Large intestine (tissue), 3 donors: Measurements from ENCODE around the gene SYTL2. TPM values are rescaled to one million over a fixed set of nuclear protein-coding genes. Genes with fewer than 3 reads are reported as not detected.

Experiments used
- DNase-seq, 2 donors: peaks; one replicate each; pipeline versions ENCODE4 v3.0.0 to v3.0.0-alpha.2; 2013
- H3K27ac ChIP-seq: one replicate; pipeline ENCODE4 v1.5.1; 2013; ENCODE audit warnings: low read length
- H3K27me3 ChIP-seq: 2 replicates; pipeline ENCODE4 v1.6.1; 2013; ENCODE audit warnings: low read length; ENCODE audit not compliant: control insufficient read depth, insufficient read depth
- H3K36me3 ChIP-seq: 2 replicates; pipeline ENCODE4 v1.6.1; 2013; ENCODE audit warnings: low read length; ENCODE audit not compliant: control insufficient read depth, insufficient read depth
- H3K4me1 ChIP-seq: one replicate; pipeline ENCODE4 v1.6.1; 2013; ENCODE audit warnings: low read length; ENCODE audit not compliant: control insufficient read depth, insufficient read depth
- H3K4me3 ChIP-seq: one replicate; pipeline ENCODE4 v1.5.1; 2013; ENCODE audit warnings: low read length
- H3K9me3 ChIP-seq: one replicate; pipeline ENCODE4 v1.6.1; 2013; ENCODE audit warnings: mild to moderate bottlenecking, low read depth, low read length, moderate library complexity; ENCODE audit not compliant: control insufficient read depth
- WGBS: methylation state at CpG from one replicate; pipeline ENCODE4 v1.1.5; 2013; ENCODE audit warnings: low lambda C conversion rate; ENCODE audit not compliant: insufficient coverage; 5-methylcytosine and 5-hydroxymethylcytosine counted together
- polyA plus RNA-seq: library from polyadenylated mRNA; unstranded; fragments of 120-200 nt; gene quantifications from one replicate; pipeline ENCODE4 v1.2.1, GENCODE V29; 2013

SYTL2 gene
- polyA plus RNA-seq, 1 donor: 40.9 TPM

DNA sequence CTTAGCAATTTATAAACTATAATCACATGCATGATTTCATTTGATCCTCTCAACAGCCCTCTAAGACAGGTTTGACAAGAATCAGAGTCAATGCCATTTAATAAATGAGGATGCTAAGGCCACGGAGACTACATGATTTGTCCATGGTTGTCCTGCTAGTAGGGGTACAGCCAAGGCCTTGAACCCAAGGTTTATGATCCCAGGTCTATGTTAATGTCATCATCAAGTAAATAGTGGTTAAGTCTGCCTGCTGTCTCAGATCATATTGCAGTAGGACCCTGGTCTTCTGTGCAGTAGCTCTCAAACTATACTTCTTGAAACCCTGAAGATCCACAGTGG lies 17.7 kb upstream of the SYTL2 start:
- WGBS: no CpG with 5 or more reads among the region's 1 CpG
- Histone ChIP-seq H3K27me3 (no peaks in the 10 kb centered on the region), H3K36me3 (no peaks in the 10 kb centered on the region), H3K9me3 (no peaks in the 10 kb centered on the region), H3K4me1 (peaks cover 24% of the 10 kb centered on the region), H3K4me3 (no peak overlapping the region), H3K27ac (no peak overlapping the region)
- DNase-seq: no peak

DNA sequence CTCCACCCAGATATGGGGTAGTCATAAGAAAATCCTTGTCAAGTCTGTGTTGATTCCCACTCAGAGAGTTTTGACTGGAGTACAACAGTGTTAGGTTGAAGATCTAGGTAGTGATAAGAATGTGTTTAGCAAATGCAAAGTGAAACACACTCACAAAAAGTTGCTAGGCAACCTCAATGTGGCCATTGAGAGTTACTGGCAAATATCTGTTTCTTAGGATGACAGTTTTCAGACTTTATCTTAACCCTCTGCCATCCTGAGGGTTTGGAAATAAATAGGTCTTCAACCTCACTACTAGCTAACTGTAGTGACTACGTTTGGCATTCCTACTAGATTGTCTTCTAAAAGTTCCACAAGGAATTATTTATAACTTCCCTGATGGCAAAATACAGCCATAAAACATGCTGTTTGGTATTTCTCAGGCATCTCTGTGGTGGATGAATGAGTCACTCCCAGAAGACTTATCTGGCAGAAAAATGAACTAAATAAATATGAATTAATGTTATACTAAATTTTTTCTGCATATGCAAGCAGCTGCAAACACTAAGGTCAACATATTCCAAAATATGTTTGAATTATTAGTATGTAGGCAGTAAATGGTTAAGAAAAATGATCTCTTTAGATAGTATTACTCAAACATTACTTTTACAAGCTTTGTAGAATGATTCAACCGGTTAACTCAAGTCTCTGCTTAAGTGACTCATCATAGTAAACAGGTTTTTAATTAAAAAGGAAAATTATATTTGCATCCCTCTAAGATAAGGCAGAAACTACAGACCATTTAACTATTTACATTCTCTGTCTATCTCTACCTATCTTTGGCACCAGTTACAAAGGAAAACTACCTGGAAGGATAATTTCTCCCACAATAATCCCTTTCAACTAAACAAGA lies 17.1 kb upstream of the SYTL2 start:
- no peaks in the 10 kb centered on the region for H3K36me3 ChIP-seq
- no peak overlapping the region for H3K4me3 ChIP-seq
- DNase-seq: peak; percentile 36 to 45
- no CpG with 5 or more reads among the region's 2 CpGs for WGBS
- no peaks in the 10 kb centered on the region for H3K9me3 ChIP-seq
- H3K4me1 ChIP-seq: peaks cover 24% of the 10 kb centered on the region
- H3K27me3 ChIP-seq: no peaks in the 10 kb centered on the region
- H3K27ac ChIP-seq: no peak overlapping the region

DNA sequence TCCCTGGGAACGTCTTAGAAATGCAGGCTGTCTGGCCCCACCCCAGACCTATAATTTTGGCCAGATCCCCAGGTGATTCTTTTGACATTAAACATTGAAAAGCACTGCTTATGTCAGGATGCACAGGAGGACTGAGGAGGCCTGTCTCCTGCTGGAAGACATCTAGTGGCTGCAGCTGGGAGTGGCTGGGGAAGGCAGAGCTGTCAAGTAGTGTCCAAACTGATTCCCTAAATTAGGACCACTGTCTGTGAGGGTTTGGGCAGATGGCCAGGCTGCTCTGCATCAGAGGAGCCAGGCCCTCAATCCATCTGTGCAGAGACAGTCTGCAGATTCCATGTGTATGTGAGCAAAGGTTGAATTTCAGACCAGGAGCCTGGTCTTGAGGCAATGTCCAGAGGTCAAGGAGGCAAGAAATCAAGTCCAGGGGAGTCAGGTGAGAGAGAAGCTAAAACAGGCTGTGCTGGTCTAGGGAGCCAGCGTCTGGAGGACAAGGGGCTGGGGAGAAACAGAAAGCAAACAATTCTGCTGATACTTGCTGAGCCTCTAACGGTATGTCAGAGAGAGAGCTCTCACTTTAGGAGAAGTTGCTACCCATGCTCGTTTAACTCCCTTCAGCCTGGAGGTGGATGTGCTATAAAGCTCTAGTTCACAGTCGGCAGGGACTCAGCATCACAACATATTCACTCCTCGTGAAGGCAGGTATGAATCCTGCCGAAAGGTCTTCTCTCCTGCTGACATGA lies 15.3 kb upstream of the SYTL2 start:
- peaks cover 27% of the 10 kb centered on the region for H3K4me1 ChIP-seq
- DNase-seq: peak; percentile 66 to 82
- H3K27me3 ChIP-seq: no peaks in the 10 kb centered on the region
- no peak overlapping the region for H3K4me3 ChIP-seq
- H3K36me3 ChIP-seq: no peaks in the 10 kb centered on the region
- no peaks in the 10 kb centered on the region for H3K9me3 ChIP-seq
- H3K27ac ChIP-seq: peak overlapping the region; percentile 2
- WGBS: no CpG with 5 or more reads among the region's 7 CpGs

DNA sequence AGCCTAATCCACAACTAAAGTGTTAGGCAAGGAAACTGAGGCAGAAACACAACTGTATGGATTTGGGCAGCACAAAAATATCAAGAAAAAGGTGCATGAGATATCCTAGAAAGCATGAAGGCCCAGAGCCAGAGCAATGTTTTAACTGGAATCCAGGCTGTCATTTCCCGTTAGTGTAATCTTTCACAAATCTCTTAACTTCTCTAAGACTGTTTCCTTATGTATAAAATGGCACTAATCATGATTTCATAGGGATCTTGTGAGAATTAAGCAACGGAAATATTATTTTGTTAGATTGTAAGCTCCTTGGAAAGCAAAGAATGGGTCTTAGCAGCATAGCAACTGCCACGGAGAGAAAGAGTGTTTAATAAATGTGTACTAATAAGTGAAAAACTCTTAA lies 14.7 kb upstream of the SYTL2 start:
- Histone ChIP-seq H3K4me1 (peaks cover 27% of the 10 kb centered on the region), H3K27me3 (no peaks in the 10 kb centered on the region)

DNA sequence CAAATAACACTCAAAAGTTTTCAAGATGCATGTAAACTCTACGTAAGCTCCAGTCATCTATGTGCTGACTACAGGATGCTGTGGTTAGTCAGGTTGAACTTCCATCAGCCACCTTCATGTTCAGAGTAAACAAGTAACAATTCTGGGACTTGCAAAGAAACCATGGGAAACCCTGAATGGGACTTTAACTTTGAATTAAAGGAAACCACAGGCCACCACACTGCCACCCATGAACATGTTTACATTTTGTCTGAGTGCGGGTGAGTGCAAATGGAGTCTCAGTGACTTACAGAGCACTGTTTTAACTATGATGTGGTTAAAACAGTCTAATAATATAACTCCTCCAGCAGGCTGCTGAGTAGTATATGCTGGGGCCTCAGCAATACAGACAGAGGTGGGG lies 12.9 kb upstream of the SYTL2 start:
- H3K9me3 ChIP-seq: no peaks in the 10 kb centered on the region
- no CpG with 5 or more reads among the region's 2 CpGs for WGBS

More for the DNA sequence above, 14.7 kb upstream of the SYTL2 start:
- no peaks in the 10 kb centered on the region for H3K36me3 ChIP-seq
- no peaks in the 10 kb centered on the region for H3K9me3 ChIP-seq
- no peak overlapping the region for H3K4me3 ChIP-seq
- H3K27ac ChIP-seq: no peak overlapping the region
- WGBS: 60% methylated on average over 1 of the region's 3 CpGs
- DNase-seq: no peak

DNA sequence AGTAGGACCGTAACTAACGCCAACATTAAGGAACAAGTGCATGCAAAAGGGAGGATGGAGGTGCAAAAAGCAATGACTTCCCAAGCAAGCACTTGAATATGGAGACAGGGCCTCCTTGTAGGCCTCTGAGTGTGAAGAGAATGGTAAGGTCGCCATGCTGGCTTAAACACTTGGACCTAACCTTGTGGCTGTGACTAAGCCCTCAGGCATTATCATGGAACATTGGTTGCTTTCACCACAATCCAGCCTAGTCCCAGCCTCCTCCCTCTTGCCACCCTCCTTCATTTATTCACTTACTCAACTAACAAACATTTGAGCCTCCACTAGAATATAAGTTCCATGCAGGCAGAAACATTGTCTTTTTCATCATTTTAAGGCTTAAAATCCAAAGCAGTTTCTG lies 11.9 kb upstream of the SYTL2 start:
- 100% methylated on average over 1 of the region's 3 CpGs for WGBS
- no peak for DNase-seq
- H3K4me3 ChIP-seq: no peak overlapping the region

More for the DNA sequence above, 12.9 kb upstream of the SYTL2 start:
- H3K4me3 ChIP-seq: no peak overlapping the region
- no peak overlapping the region for H3K27ac ChIP-seq
- DNase-seq: no peak
- no peaks in the 10 kb centered on the region for H3K36me3 ChIP-seq
- no peaks in the 10 kb centered on the region for H3K27me3 ChIP-seq
- peaks cover 24% of the 10 kb centered on the region for H3K4me1 ChIP-seq

DNA sequence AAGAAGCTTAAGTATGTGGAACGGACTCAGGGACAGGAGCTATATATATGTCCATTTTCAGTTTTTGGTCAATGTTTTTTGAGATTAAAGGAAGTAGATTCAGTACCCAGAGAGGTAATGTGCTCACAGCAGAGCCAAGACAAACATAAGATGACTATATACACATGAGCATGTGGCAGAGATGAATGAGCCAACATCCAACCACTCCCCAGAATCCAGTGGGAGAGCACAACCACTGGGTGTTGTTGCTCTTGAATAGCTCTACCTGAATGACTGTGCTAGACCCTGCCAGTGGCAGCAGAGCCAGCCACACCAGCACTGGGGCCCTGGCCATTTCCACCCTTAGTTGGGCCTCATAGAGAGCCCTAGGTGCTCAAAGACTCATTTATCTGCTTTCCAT lies 10.7 kb upstream of the SYTL2 start:
- Histone ChIP-seq H3K4me3 (no peak overlapping the region), H3K27me3 (no peaks in the 10 kb centered on the region), H3K36me3 (no peaks in the 10 kb centered on the region), H3K9me3 (no peaks in the 10 kb centered on the region), H3K4me1 (peaks cover 9% of the 10 kb centered on the region), H3K27ac (no peak overlapping the region)
- WGBS: no CpG with 5 or more reads among the region's 1 CpG
- DNase-seq: no peak

More for the DNA sequence above, 11.9 kb upstream of the SYTL2 start:
- Histone ChIP-seq H3K36me3 (no peaks in the 10 kb centered on the region), H3K4me1 (peaks cover 21% of the 10 kb centered on the region), H3K9me3 (no peaks in the 10 kb centered on the region), H3K27ac (no peak overlapping the region), H3K27me3 (no peaks in the 10 kb centered on the region)

DNA sequence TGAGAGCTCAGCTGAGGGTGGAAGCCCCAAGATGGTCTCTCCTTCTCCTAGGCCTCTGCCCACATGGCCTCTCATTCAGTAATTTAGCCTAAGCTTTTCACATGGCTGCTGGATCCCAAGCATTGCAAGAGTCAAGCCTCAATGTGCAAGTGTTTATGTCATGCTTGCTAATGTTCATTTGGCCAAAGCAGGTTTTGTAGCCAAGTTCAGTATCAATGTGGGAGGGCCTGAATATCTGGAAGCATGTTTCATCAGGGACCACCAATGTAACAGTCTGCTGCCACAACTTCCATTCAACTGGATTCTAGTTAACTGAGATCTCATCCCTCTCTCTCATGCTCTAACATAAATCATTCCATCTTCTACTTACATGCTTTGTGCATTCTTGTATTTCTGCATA lies 8.5 kb upstream of the SYTL2 start:
- Histone ChIP-seq H3K9me3 (no peaks in the 10 kb centered on the region), H3K4me1 (peaks cover 3% of the 10 kb centered on the region), H3K4me3 (no peak overlapping the region), H3K27ac (no peak overlapping the region), H3K27me3 (no peaks in the 10 kb centered on the region), H3K36me3 (no peaks in the 10 kb centered on the region)
- no peak for DNase-seq

DNA sequence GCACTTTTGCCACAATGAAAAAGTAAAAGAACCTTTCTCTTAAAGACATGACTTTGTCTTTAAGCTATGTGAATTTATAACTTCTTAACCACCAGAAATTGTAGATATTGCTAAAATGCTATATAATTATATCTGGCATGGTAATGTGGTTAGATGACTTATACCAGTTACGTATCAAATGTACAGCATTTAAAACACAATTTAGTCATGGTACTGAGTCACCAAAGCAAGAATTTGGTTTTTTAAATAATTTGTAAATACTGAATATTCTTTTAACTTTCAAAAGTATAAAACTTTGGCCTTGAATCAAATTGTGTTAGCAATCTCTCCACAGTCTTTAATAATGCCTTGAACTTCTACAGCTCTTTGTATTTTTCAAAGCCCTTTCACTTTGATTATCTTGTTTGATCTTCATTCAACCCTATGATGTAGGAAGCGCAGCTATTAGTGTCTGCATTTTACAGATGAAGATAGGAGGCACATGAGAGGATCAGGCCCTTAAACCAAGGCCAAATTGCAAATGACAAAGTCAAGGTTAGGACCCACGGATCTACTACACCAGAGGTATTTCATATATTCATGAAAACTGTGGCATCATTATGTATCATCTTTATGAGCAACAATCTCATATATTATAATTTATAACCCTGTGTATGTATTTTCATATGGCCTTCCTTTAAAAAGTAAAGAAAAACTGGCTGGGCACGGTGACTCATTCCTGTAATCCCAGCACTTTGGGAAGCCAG lies 4.4 kb upstream of the SYTL2 start:
- 100% methylated on average over 1 of the region's 4 CpGs for WGBS
- H3K27me3 ChIP-seq: no peaks in the 10 kb centered on the region
- no peaks in the 10 kb centered on the region for H3K9me3 ChIP-seq
- H3K27ac ChIP-seq: no peak overlapping the region
- no peaks in the 10 kb centered on the region for H3K36me3 ChIP-seq
- no peak for DNase-seq
- no peak overlapping the region for H3K4me3 ChIP-seq
- peaks cover 18% of the 10 kb centered on the region for H3K4me1 ChIP-seq

DNA sequence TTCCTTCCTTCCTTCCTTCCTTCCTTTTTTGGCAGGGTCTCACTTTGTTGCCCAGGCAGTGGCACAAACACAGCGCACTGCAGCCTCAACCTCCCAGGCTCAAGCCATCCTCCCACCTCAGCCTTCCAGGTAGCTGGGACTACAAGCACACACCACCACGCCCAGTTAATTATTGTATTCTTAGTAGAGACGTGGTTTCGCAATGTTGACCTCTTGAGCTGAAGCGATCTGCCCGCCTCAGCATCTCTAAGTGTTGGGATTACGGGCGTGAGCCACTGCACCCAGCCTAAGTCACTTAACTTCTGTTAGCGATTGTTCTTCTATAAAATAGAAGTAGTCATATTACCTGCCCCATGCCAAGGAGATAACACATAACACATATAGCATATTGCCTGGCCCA lies 2.8 kb upstream of the SYTL2 start:
- DNase-seq: peak; percentile 86 to 93
- no CpG with 5 or more reads among the region's 9 CpGs for WGBS
- H3K27ac ChIP-seq: no peak overlapping the region
- peaks cover 27% of the 10 kb centered on the region for H3K4me1 ChIP-seq
- no peak overlapping the region for H3K4me3 ChIP-seq
- H3K9me3 ChIP-seq: no peaks in the 10 kb centered on the region
- H3K27me3 ChIP-seq: no peaks in the 10 kb centered on the region
- no peaks in the 10 kb centered on the region for H3K36me3 ChIP-seq
